Motor neuron (in vitro differentiated cells): ENCODE data around the gene BAHCC1. TPM values are rescaled to one million over a fixed set of nuclear protein-coding genes. Genes with fewer than 3 reads are reported as not detected.
"Not testable (repeated sequence)": the region's sequence is repeated elsewhere in the genome, so short reads cannot be mapped to it uniquely, and the experiment has no call there.

Experiments used
- ATAC-seq, 8 experiments: fragments of 200-7000 bp; cut with Tn5 transposase; replicated peaks in 6 of 8; 2 replicates each; pipeline ENCODE4 v1.8.0; 2021; ENCODE audit warnings: mild to moderate bottlenecking in 8 of 8, moderate library complexity in 8 of 8
- H3K27ac ChIP-seq, 2 donors: fragments of 250-450 bp; sonication (Bioruptor Pico); 2 replicates each; pipeline ENCODE4 v1.9.0; 2021; ENCODE audit warnings: antibody characterized with exemption in 2 of 2, mild to moderate bottlenecking in 2 of 2, moderate library complexity in 1 of 2
- H3K4me1 ChIP-seq, 2 donors: fragments of 250-450 bp; sonication (Bioruptor Pico); replicated peaks in 1 of 2; 2 replicates each; pipeline ENCODE4 v1.6.1; 2021; ENCODE audit warnings: antibody characterized with exemption in 2 of 2, mild to moderate bottlenecking in 2 of 2, moderate library complexity in 1 of 2
- H3K4me3 ChIP-seq, 5 donors: fragments of 250-450 bp; sonication (Bioruptor Pico); 2 replicates each; pipeline ENCODE4 v1.9.0; 2021; ENCODE audit warnings: antibody characterized with exemption in 5 of 5, mild to moderate bottlenecking in 5 of 5, moderate library complexity in 4 of 5
- WGBS, 10 experiments: fragments of 450-650 bp; shearing (Covaris generic); methylation state at CpG; one replicate each; pipeline ENCODE4 v1.0.0; 2022; 5-methylcytosine and 5-hydroxymethylcytosine counted together
- in situ Hi-C, 9 experiments: fragments of 400-800 bp; cut with MboI; loops; one replicate each; pipeline ENCODE4 v1.15.0; 2021; ENCODE audit warnings: low sequenced_read_pairs in 9 of 9, low pct_unique_long_range_greater_than_20kb in 2 of 9; ENCODE audit not compliant: unreplicated experiment in 9 of 9
- total RNA-seq, 8 experiments: library from RNA; unstranded; fragments of 300-600 nt; gene quantifications; 2 replicates each; pipeline versions ENCODE4 v1.2.3 to v1.2.4, GENCODE V29; 2022

Gene BAHCC1
- 10 to 100 TPM in 4 of 8 experiments, 1 to 10 TPM in 4; 1.9 to 19.5 (median 10.4) TPM for total RNA-seq

DNA sequence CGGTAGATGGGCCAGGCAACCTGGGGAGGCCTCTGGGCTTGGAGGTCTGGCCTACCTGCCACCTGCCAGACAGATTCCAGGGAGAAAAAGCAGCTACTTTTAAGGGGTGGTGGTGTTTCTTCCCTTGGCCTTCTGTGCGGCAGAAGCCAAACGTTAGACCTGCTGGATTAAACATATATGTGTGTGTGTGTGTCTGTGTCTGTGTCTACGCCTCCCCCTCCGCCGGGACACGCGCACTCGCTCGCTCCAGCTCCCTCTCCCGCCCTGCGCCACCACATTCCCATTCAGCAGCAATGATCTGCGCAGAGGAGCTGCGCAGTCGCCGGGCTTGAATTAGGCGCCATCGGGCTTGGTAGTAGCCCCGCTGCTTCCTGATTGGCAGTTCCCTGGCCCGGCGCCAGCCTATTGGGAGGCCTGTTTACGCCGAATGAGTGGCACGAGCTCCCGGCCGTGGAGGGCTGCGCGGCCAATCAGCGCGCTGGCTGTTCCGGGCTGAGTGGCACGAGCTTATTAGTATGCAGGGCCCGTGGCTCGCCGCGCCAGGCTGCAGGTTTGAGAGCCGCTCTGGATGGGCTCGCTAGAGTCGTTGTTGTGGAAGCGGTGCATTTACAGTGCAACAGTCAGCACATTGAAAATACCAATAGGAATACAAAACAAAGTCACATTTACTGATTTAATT, at the start of gene BAHCC1:
Gene BAHCC1, plus strand, starts transcription at position 537 of the 679 bp plus-strand sequence. CDS start 4,283 bp downstream, outside the sequence.
- in situ Hi-C loops: loop anchor here in 3 of 9 experiments (25.0 kb wide), 1 partner anchor 92 kb away; no protein-coding TSS in a partner anchor
- Histone ChIP-seq H3K4me1 (peaks cover 25 to 30% of the 10 kb centered on the region in 2 donors), H3K4me3 (peak within 1 kb of the TSS; percentile 54 to 62 (median 56)), H3K27ac (peak within 1 kb of the TSS; percentile 81 to 84)
- peak; percentile 69 to 87 (median 79) for ATAC-seq
- 0 to 3% (median 0%) methylated on average over 2 to 25 of the region's 40 CpGs; no CpG with 5 or more reads in 2 of the 10 experiments for WGBS, 10 experiments

DNA sequence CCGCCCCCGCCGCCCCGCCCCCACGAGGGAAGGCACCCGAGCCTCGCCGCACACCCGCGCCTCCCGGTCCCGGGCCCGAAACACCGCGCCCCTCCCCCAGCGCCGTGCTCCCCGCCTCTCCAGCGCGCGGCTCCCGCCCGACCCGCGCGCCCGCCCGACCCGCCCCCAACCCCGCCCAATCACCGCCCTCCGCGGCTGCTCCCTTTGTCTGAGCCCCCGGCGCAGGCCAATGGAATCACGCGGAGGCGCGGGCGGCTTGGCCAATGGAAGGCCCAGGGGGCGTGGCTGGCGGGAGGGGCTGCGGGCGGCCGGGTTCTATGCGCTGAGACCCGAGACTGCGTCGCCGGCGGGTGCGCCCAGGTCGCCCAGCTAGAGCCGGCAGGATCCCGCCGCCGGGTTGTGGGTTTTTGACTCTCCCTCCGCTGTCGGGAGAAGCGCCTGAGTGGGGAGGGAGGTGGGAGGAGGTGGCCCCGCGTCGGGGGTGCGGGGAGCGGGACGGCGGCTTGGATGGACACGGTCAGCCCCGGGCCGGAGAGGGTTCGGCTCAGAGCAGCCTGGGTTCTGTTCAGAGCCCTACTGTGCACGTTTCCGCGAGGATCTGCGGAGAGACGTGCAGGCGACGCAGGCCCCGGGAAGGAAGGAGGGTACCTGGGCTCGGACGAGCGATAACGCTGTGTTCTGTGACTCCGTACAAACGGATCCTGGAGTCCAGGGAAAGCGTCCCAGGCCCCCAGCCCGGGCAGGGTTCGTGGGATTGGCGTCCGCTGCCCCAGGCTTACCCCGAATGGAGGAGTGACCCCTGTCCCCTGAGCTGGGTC, 49.0 kb upstream of the BAHCC1 start:
- H3K27ac ChIP-seq: peak overlapping the region; percentile 95 to 98
- ATAC-seq: peak; percentile 57 to 83 (median 76)
- H3K4me3 ChIP-seq: peak overlapping the region; percentile 73 to 96 (median 88)
- 1% methylated on average over 12 of the region's 91 CpGs; no CpG with 5 or more reads in 9 of the 10 experiments for WGBS, 10 experiments
- peaks cover 32 to 37% of the 10 kb centered on the region in 2 donors for H3K4me1 ChIP-seq
- in situ Hi-C loops: no loop called here

DNA sequence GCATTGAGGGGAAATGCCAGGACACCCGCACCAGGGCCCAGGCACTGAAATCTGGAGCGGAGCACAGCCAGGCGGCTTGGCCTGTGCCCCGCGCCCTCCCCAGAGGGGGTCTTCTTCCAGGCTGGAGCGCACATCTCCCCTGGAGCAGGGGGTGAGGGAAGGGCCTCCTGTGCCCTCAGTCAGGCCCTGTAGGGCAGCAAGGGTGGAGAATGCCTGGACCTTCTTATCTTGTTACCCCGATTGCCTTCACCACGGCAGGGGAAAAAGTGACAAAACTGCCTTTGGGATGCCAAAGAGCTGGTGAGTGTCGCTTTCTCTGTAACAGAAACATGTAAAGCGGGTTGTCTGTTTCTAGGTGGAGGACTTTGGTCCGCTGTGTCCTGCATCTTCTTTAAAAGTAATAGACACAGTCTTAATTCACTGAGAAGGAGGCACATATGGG, 48.3 kb upstream of the BAHCC1 start:
- peaks cover 31 to 32% of the 10 kb centered on the region in 2 donors for H3K4me1 ChIP-seq
- in situ Hi-C loops: no loop called here
- H3K27ac ChIP-seq: peak overlapping the region; percentile 81 to 90
- 48 to 100% (median 72%) methylated on average over 2 to 4 of the region's 11 CpGs; no CpG with 5 or more reads in 6 of the 10 experiments for WGBS, 10 experiments
- ATAC-seq: no peak
- peak overlapping the region; percentile 73 to 96 (median 88) for H3K4me3 ChIP-seq

DNA sequence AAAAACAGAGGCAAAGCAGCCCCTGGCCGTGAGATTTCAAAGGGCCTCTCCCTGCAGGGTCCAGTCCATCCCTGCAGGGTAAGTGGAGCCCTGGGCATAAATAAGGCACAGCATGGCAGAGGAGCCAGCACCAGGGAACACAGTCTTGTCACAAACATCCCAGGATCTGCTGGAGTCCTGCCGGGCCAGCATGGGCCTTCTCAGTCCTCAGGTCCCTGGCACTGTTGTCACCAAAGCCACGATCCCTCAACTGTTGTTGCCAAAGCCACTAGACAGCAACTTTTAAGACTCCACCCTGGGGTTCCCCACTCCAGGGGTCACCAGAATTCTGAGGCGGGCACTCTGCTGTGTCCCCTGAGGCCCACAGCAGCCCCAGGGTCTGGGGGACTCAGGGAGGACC, 47.8 kb upstream of the BAHCC1 start:
- H3K4me3 ChIP-seq: peak overlapping the region in 2 of 5 donors; percentile 73 to 96
- no peak for ATAC-seq
- peaks cover 26 to 32% of the 10 kb centered on the region in 2 donors for H3K4me1 ChIP-seq
- no peak overlapping the region for H3K27ac ChIP-seq
- 80 to 100% (median 85%) methylated on average over 2 to 3 of the region's 4 CpGs; no CpG with 5 or more reads in 6 of the 10 experiments for WGBS, 10 experiments
- in situ Hi-C loops: no loop called here

DNA sequence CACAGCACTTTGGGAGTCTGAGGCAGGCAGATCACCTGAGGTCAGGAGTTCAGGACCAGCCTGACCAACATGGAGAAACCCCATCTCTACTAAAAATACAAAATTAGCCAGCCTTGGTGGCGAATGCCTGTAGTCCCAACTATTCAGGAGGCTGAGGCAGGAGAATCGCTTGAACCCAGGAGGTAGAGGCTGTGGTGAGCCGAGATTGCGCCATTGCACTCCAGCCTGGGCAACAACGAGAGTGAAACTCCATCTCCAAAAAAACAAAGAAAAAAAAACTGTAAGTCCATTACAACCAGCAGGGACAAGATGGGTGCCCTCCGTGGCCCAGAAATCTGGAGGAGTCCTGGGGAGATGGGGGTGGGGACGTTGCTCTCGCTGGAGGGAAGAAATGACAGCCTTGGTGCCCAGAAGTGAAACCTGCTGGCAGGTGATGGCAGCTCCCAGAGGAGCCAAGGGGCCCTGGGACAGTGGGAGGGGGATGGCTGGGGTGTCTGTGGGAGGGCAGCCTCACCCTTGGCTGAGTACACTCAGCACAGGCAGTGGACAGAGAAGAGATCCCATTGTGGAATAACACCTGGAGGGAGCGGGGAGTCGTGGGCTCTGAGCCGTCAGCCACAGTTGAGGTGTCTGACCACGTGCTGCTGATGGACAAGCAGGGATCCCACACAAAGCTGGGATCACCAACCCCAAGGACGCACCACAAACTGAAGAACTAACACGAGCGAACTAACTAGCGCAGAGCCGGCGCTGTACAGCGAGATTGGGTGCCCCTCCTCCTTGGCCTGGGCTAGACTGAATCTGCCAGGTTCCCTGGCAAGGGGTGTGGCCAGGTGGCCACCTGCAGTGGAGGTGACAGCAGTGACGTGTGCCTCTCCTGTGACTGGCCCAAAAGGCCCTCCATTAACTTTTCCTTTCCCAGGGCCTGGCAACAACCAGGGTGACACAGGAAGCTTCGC, 46.9 kb upstream of the BAHCC1 start:
- no peak for ATAC-seq
- in situ Hi-C loops: no loop called here
- Histone ChIP-seq H3K4me1 (peaks cover 26 to 32% of the 10 kb centered on the region in 2 donors), H3K27ac (no peak overlapping the region), H3K4me3 (no peak overlapping the region)
- WGBS, 10 experiments: 40 to 100% (median 100%) methylated on average over 1 to 8 of the region's 21 CpGs; no CpG with 5 or more reads in 5 of the 10 experiments

DNA sequence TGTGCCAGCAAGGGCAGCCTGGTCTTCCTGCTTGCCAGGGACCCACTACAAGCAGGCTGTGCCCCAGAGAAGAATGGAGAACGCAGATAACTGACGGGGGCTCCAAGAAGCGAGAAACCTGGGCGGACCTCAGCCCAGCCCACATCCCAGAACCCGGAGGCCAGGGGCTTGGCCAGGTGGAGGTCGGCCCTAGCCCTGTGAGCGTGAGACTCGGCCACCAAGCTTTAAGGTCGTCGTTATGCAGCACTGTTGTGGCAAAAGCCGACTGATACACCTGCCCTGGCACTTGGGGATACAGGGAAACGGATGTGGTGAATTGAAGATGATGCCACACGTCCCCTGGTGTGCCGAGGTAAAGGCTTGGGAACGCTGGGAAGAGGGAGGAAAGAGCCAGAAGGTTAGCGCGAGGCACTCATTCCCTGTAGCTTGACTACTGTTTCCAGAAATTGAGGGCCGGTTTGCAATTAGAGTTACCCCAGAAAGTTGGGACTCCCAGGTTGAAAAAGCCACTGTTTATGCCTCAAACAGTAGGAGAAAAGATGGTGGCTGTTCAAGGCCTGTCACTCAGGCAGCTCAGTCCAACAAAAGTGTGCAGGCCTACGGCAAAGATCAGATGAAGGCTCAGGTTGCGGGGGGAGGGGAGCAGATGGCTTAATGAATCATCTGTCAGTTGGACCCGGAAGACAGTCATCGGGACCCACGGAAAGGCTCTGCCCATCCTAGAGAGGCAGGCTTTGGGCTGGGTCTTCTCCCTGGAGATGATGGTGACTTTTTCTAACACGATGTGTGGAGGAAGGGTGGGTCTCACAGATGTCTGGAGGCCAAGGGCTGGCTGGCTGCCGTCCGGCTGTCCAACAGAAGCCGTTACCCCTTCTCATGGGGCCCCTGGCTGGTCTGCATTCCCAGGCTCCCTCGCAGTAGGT, 45.6 kb upstream of the BAHCC1 start:
- Histone ChIP-seq H3K4me1 (peaks cover 26 to 32% of the 10 kb centered on the region in 2 donors), H3K27ac (peak overlapping the region in 1 of 2 donors; percentile 24), H3K4me3 (no peak overlapping the region)
- 62 to 90% (median 82%) methylated on average over 2 to 10 of the region's 28 CpGs; no CpG with 5 or more reads in 3 of the 10 experiments for WGBS, 10 experiments
- in situ Hi-C loops: no loop called here
- ATAC-seq: peak in 4 of 8 experiments; percentile 2 to 36 (median 4)

DNA sequence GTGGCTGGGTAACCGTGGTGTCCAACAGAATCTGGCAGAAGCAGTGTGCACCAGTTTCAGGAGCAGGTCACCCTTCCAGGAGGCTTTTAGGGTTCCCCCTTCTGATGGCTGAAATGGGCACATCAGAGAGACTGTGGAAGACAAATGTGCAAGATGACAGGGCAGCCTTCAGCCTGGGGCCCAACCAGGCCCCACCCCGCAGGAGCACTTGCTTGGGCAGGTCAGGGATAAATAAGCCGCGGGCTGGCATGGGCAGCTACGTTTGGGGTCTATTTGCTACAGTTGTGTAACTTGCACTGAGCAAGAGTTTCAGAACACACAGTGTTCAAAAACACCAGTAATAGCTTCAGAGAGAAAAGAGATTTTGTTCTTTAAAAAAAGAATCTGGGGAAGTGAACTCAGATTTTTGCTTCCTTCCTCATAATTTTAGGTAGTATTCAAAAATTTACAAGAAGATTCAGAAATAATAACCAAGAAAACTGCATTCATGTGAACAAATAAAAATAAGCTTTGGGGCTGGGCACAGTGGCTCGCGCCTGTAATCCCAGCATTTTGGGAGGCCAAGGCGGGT, 44.9 kb upstream of the BAHCC1 start:
- WGBS, 10 experiments: 17 to 100% (median 80%) methylated on average over 1 to 8 of the region's 8 CpGs; no CpG with 5 or more reads in 1 of the 10 experiments
- in situ Hi-C loops: no loop called here
- H3K4me3 ChIP-seq: no peak overlapping the region
- ATAC-seq: no peak
- peaks cover 28 to 32% of the 10 kb centered on the region in 2 donors for H3K4me1 ChIP-seq
- H3K27ac ChIP-seq: peak overlapping the region in 1 of 2 donors; percentile 24

DNA sequence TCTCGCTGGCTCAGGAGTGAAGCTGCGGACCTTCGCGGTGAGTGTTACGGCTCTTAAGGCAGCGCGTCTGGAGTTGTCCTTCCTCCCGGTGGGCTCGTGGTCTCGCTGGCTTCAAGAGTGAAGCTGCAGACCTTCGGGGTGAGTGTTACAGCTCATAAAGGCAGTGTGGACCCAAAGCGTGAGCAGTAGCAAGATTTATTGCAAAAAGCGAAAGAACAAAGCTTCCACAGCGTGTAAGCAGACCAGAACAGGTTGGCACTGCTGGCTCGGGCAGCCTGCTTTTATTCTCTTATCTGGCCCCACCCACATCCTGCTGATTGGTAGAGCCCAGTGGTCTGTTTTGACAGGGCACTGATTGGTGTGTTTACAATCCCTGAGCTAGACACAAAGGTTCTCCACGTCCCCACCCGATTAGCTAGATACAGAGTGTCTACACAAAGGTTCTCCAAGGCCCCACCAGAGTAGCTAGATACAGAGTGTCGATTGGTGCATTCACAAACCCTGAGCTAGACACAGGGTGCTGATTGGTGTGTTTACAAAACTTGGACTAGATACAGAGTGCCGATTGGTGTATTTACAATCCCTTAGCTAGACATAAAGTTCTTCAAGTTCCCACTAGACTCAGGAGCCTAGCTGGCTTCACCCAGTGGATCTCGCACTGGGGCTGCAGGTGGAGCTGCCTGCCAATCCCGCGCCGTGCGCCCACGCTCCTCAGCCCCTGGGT, 43.8 kb upstream of the BAHCC1 start:
- 81 to 100% (median 95%) methylated on average over 1 to 14 of the region's 25 CpGs; no CpG with 5 or more reads in 5 of the 10 experiments for WGBS, 10 experiments
- H3K4me3 ChIP-seq, in situ Hi-C loops, ATAC-seq, H3K27ac ChIP-seq: not testable (repeated sequence)
- peaks cover 28 to 32% of the 10 kb centered on the region in 2 donors for H3K4me1 ChIP-seq

DNA sequence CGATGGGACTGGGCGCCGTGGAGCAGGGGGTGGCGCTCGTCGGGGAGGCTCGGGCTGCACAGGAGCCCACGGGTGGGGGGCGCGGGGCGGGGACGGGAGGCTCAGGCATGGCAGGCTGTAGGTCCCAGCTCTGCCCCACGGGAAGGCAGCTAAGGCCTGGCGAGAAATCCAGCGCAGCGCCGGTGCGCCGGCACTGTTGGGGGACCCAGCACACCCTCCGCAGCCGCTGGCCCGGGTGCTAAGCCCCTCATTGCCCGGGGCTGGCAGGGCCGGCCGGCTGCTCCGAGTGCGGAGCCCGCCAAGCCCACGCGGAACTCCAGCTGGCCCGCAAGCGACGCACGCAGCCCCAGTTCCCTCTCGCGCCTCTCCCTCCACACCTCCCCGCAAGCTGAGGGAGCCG, 43.2 kb upstream of the BAHCC1 start:
- H3K27ac ChIP-seq, H3K4me3 ChIP-seq, in situ Hi-C loops, ATAC-seq: not testable (repeated sequence)
- peaks cover 25 to 30% of the 10 kb centered on the region in 2 donors for H3K4me1 ChIP-seq
- WGBS, 10 experiments: 97% methylated on average over 7 of the region's 38 CpGs; no CpG with 5 or more reads in 9 of the 10 experiments

DNA sequence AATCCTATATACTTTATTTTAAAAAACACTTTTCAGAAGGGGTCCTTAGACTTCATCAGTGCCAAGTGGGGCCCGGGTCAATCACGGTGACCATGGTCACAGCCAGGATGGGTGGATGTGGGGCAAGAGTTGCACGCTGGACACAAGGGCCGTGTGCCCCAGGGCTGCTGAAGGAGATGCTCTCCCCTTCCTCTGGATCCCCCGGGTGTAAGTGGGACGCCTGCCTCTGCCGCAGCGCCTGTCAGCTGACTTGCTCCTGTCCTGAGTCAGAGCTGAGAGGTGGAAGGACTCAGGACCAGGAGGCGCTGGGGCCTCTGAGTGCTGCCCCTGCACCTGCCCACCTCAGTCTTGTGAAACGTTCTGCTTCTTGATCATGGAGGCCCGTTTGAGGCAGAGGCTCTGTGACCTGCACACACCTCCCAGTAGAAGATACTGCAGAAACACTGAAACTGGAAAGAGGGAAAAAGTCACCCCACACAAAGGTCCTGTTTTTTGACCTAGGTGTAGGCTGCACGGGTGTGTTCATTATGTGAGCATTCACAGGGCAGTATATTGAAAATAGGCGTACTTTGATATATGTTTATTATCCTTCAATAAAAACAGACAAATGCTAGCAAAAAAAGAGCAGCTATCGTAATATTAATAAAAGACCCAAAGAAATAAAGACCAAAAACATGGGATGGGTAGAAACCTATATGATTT, 40.9 kb upstream of the BAHCC1 start:
- in situ Hi-C loops: no loop called here
- H3K27ac ChIP-seq: no peak overlapping the region
- H3K4me3 ChIP-seq: no peak overlapping the region
- ATAC-seq: no peak
- H3K4me1 ChIP-seq: peaks cover 19% of the 10 kb centered on the region in 2 donors
- 50 to 96% (median 66%) methylated on average over 1 to 10 of the region's 14 CpGs for WGBS, 10 experiments
